GM04504 (cell line): ENCODE measurements around the gene CCDC171.
A peak's percentile ranks its signal among the peaks of the same experiment; 100 is the strongest.
"Not testable (repeated sequence)": the region's sequence is repeated elsewhere in the genome, so short reads cannot be mapped to it uniquely, and the experiment has no call there.

Source experiments
- DNase-seq: peaks from one replicate; pipeline ENCODE4 v3.0.0-alpha.2; 2012; ENCODE audit warnings: low read depth

The CCDC171 gene

GRCh38 chr9:15570769-15571168 is 17.9 kb downstream of the CCDC171 start:
- DNase-seq: no peak

- no peak for DNase-seq
Measured at GRCh38 chr9:15572200-15572770, 19.4 kb downstream of the CCDC171 start.

GRCh38 chr9:15576350-15577050 is 23.7 kb downstream of the CCDC171 start:
- no peak for DNase-seq

GRCh38 chr9:15578714-15579113 is 25.9 kb downstream of the CCDC171 start:
- no peak for DNase-seq

GRCh38 chr9:15584379-15584778 is 31.5 kb downstream of the CCDC171 start:
- DNase-seq: no peak

- no peak for DNase-seq
Measured at GRCh38 chr9:15592317-15592716, 39.5 kb downstream of the CCDC171 start.

GRCh38 chr9:15592940-15593339 is 40.1 kb downstream of the CCDC171 start:
- DNase-seq: not testable (repeated sequence)

GRCh38 chr9:15600666-15601330 is 48.0 kb downstream of the CCDC171 start:
- not testable (repeated sequence) for DNase-seq

- DNase-seq: peak; percentile 15
Measured at GRCh38 chr9:15606643-15607472, 54.0 kb downstream of the CCDC171 start.

GRCh38 chr9:15612962-15613361 is 60.1 kb downstream of the CCDC171 start:
- DNase-seq: no peak

GRCh38 chr9:15617782-15618181 is 64.9 kb downstream of the CCDC171 start:
- no peak for DNase-seq

GRCh38 chr9:15618540-15619331 is 65.9 kb downstream of the CCDC171 start:
- DNase-seq: no peak

- no peak for DNase-seq
Measured at GRCh38 chr9:15622318-15622971, 69.6 kb downstream of the CCDC171 start.

- DNase-seq: no peak
Measured at GRCh38 chr9:15635752-15636151, 82.9 kb downstream of the CCDC171 start.

- DNase-seq: no peak
Measured at GRCh38 chr9:15640121-15640520, 87.3 kb downstream of the CCDC171 start.

GRCh38 chr9:15641291-15641690 is 88.4 kb downstream of the CCDC171 start:
- no peak for DNase-seq

GRCh38 chr9:15642369-15642962 is 89.6 kb downstream of the CCDC171 start:
- peak; percentile 10 for DNase-seq

- DNase-seq: no peak
Measured at GRCh38 chr9:15670246-15670645, 117.4 kb downstream of the CCDC171 start.

GRCh38 chr9:15670894-15671293 is 118.1 kb downstream of the CCDC171 start:
- no peak for DNase-seq

- DNase-seq: no peak
Measured at GRCh38 chr9:15693701-15694100, 140.9 kb downstream of the CCDC171 start.

- peak; percentile 9 for DNase-seq
Measured at GRCh38 chr9:15696979-15697378, 144.1 kb downstream of the CCDC171 start.
